Small intestine (tissue), 7 donors: Measurements from ENCODE around the gene GLG1. TPM values are rescaled to one million over a fixed set of nuclear protein-coding genes. Genes with fewer than 3 reads are reported as not detected.
A peak's percentile ranks its signal among the peaks of the same experiment; 100 is the strongest.

Source experiments
- DNase-seq, 2 donors: peaks; one replicate each; pipeline versions ENCODE4 v3.0.0 to v3.0.0-alpha.2; 2013
- FAIRE-seq: peaks from 2 replicates; lab custom pipeline; 2012; peaks lifted over from hg19 to GRCh38; lab: Jason Lieb, UNC
- H3K27ac ChIP-seq, 3 donors: one replicate each; pipeline ENCODE4 v1.5.1; 2013; ENCODE audit warnings: low read length in 2 of 3, mild to moderate bottlenecking in 2 of 3, control low read depth in 1 of 3, inconsistent platforms in 1 of 3, low read depth in 1 of 3, moderate library complexity in 1 of 3
- H3K27me3 ChIP-seq, 3 donors: one replicate each; pipeline ENCODE4 v1.6.1; 2013; ENCODE audit warnings: low read length in 3 of 3, inconsistent platforms in 1 of 3; ENCODE audit not compliant: control insufficient read depth in 3 of 3, insufficient read depth in 3 of 3
- H3K36me3 ChIP-seq, 3 donors: one replicate each; pipeline ENCODE4 v1.6.1; 2013; ENCODE audit warnings: low read length in 3 of 3, inconsistent platforms in 1 of 3, low read depth in 1 of 3, mild to moderate bottlenecking in 1 of 3, moderate library complexity in 1 of 3; ENCODE audit not compliant: control insufficient read depth in 3 of 3, insufficient read depth in 2 of 3
- H3K4me1 ChIP-seq, 3 donors: one replicate each; pipeline ENCODE4 v1.6.1; 2013; ENCODE audit warnings: low read length in 2 of 3, inconsistent platforms in 1 of 3, low read depth in 1 of 3, mild to moderate bottlenecking in 1 of 3, moderate library complexity in 1 of 3; ENCODE audit not compliant: control insufficient read depth in 3 of 3, insufficient read depth in 2 of 3
- H3K4me3 ChIP-seq, 3 donors: one replicate each; pipeline ENCODE4 v1.5.1; 2013; ENCODE audit warnings: low read length in 3 of 3, control low read depth in 1 of 3, inconsistent platforms in 1 of 3, low read depth in 1 of 3, mild to moderate bottlenecking in 1 of 3, moderate library complexity in 1 of 3
- H3K9me3 ChIP-seq, 2 donors: one replicate each; pipeline ENCODE4 v1.6.1; 2013; ENCODE audit warnings: low read depth in 1 of 2, low read length in 1 of 2; ENCODE audit not compliant: control insufficient read depth in 2 of 2, insufficient read depth in 1 of 2
- WGBS, 3 donors: extraction: QIAGEN DNeasy Blood & Tissue Kit; methylation state at CpG; one replicate each; pipeline ENCODE4 v1.1.7; 2013; 5-methylcytosine and 5-hydroxymethylcytosine counted together
- polyA plus RNA-seq, 4 donors: library from polyadenylated mRNA; stranded (reverse) in 3 of 4; unstranded in 1 of 4; fragments of 200-250 nt in 3 of 4; fragments of 120-200 nt in 1 of 4; gene quantifications; one replicate each; pipeline versions ENCODE4 v1.2.1 to v1.2.3, GENCODE V29; 2013
- donor health status: healthy with polysubstance abuse.
- donor health status: control.
- donor health status: control.
- donor health status: Bipolar disorder and iron deficiency.
- donor health status: healthy.

Gene GLG1
- polyA plus RNA-seq, 4 donors, result 12.2 to 102 (median 28.2) TPM

GRCh38 chr16:74605746-74606520, 981 bp downstream of the GLG1 start:
- H3K27ac ChIP-seq, result peak overlapping the region; percentile 94 to 97 (median 95)
- no peaks in the 10 kb centered on the region for H3K27me3 ChIP-seq
- H3K4me1 ChIP-seq, result peaks cover 2 to 14% (median 8%) of the 10 kb centered on the region in 3 donors
- 1 to 3% (median 3%) methylated on average over 15 to 17 of the region's 17 CpGs for WGBS, 3 donors
- peak overlapping the region; percentile 71 to 96 (median 85) for H3K4me3 ChIP-seq
- no peak for FAIRE-seq
- no peaks in the 10 kb centered on the region for H3K9me3 ChIP-seq
- peak in 1 of 2 donors; percentile 31 for DNase-seq
- H3K36me3 ChIP-seq, result no peaks in the 10 kb centered on the region

GRCh38 chr16:74605332-74605731, 1.6 kb downstream of the GLG1 start:
- Histone ChIP-seq H3K27ac (no peak overlapping the region), H3K27me3 (no peaks in the 10 kb centered on the region), H3K9me3 (no peaks in the 10 kb centered on the region), H3K4me1 (peaks cover 2 to 14% (median 8%) of the 10 kb centered on the region in 3 donors), H3K4me3 (peak overlapping the region in 2 of 3 donors; percentile 71 to 96), H3K36me3 (peaks cover 0 to 2% (median 0%) of the 10 kb centered on the region in 3 donors)
- DNase-seq (no peak), FAIRE-seq (no peak)
- 36 to 44% (median 42%) methylated on average over 6 of the region's 6 CpGs for WGBS, 3 donors

- FAIRE-seq, result no peak
- 46 to 56% (median 54%) methylated on average over 4 of the region's 4 CpGs for WGBS, 3 donors
- H3K4me1 ChIP-seq, result peaks cover 2 to 14% (median 8%) of the 10 kb centered on the region in 3 donors
These were observed 3.1 kb downstream of the GLG1 start for GRCh38 chr16:74603848-74604247.

DNA sequence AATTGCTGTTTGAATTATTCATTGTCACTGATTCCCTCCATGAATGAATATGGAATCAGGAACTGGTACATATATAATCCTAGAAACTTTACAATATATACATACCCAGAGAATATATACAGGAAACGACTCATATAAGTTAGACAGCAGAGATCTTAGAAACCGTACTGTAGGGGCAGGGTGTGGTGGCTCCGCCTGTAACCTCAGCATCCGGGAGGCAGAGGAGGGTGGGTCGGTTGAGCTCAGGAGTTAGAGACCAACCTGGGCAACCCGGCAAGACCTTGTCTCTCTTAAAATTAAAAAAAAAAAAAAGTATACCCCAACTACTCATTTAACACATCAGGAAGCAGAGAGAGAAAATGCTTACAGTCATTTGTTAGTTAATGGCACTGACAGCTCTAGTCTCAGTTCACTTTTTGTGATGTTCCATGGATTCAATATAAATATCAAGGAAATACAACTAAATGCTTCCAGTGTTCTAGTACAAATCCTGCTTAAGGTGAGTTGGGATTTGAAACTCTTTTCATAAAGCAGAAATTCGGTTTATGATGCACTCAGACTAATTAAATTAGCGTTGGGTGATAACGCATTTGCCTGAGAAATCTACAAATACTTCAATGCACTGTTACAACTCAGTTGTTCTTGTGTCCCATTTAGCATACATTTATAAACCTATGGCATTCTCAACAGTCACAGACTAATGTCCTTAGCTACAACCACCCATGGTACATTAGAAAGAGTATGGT, 5.6 kb downstream of the GLG1 start:
- no peaks in the 10 kb centered on the region for H3K9me3 ChIP-seq
- no peak overlapping the region for H3K4me3 ChIP-seq
- H3K36me3 ChIP-seq, result peaks cover 0 to 16% (median 0%) of the 10 kb centered on the region in 3 donors
- no peaks in the 10 kb centered on the region for H3K27me3 ChIP-seq
- peaks cover 0 to 14% (median 2%) of the 10 kb centered on the region in 3 donors for H3K4me1 ChIP-seq
- 24 to 33% (median 25%) methylated on average over 9 of the region's 9 CpGs for WGBS, 3 donors
- DNase-seq, result peak in 1 of 2 donors; percentile 48
- FAIRE-seq, result no peak
- no peak overlapping the region for H3K27ac ChIP-seq

More at GRCh38 chr16:74603848-74604247, 3.1 kb downstream of the GLG1 start:
- peak in 1 of 2 donors; percentile 61 for DNase-seq
- Histone ChIP-seq H3K27me3 (no peaks in the 10 kb centered on the region), H3K27ac (no peak overlapping the region), H3K36me3 (peaks cover 0 to 5% (median 0%) of the 10 kb centered on the region in 3 donors), H3K4me3 (no peak overlapping the region), H3K9me3 (no peaks in the 10 kb centered on the region)

GRCh38 chr16:74596586-74596985, 10.3 kb downstream of the GLG1 start:
- 94 to 98% (median 94%) methylated on average over 2 of the region's 2 CpGs for WGBS, 3 donors

GRCh38 chr16:74592847-74593246, 14.1 kb downstream of the GLG1 start:
- peaks cover 0 to 23% (median 0%) of the 10 kb centered on the region in 3 donors for H3K36me3 ChIP-seq
- H3K9me3 ChIP-seq, result no peaks in the 10 kb centered on the region
- H3K4me1 ChIP-seq, result no peaks in the 10 kb centered on the region
- H3K4me3 ChIP-seq, result no peak overlapping the region
- H3K27me3 ChIP-seq, result no peaks in the 10 kb centered on the region
- WGBS, 3 donors, result 93 to 96% (median 95%) methylated on average over 3 of the region's 3 CpGs
- DNase-seq (no peak), FAIRE-seq (no peak)
- H3K27ac ChIP-seq, result no peak overlapping the region

More at GRCh38 chr16:74596586-74596985, 10.3 kb downstream of the GLG1 start:
- no peak overlapping the region for H3K4me3 ChIP-seq
- FAIRE-seq (no peak), DNase-seq (no peak)
- no peaks in the 10 kb centered on the region for H3K4me1 ChIP-seq
- no peaks in the 10 kb centered on the region for H3K27me3 ChIP-seq
- H3K36me3 ChIP-seq, result peaks cover 0 to 20% (median 0%) of the 10 kb centered on the region in 3 donors
- H3K27ac ChIP-seq, result no peak overlapping the region
- no peaks in the 10 kb centered on the region for H3K9me3 ChIP-seq

- no peaks in the 10 kb centered on the region for H3K27me3 ChIP-seq
- H3K4me3 ChIP-seq, result no peak overlapping the region
- WGBS, 3 donors, result 81 to 89% (median 89%) methylated on average over 9 of the region's 9 CpGs
- no peaks in the 10 kb centered on the region for H3K9me3 ChIP-seq
- H3K4me1 ChIP-seq, result peaks cover 0 to 2% (median 0%) of the 10 kb centered on the region in 3 donors
- DNase-seq (no peak), FAIRE-seq (no peak)
- no peak overlapping the region for H3K27ac ChIP-seq
- H3K36me3 ChIP-seq, result peaks cover 0 to 19% (median 0%) of the 10 kb centered on the region in 3 donors
These were observed 14.9 kb downstream of the GLG1 start for GRCh38 chr16:74591876-74592650.

DNA sequence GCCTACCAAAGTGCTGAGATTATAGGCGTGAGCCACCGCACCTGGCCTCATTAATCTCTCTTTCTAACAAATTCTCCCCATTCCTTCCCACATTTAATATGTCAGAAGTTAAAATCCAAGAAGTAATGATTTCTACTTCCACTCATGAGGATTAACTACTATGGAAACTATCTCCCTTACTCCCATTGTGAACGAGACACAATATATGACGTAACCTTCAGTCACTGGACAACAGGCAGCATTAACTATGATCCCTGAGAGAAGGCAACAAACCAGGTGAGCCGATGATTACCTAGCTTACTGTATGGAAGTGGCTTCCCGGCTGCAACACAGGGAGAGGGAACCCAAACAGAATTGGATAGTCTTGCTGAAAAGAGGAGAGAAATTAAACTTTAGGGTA, 20.0 kb downstream of the GLG1 start:
- no peaks in the 10 kb centered on the region for H3K27me3 ChIP-seq
- WGBS, 3 donors, result 63 to 69% (median 68%) methylated on average over 6 of the region's 6 CpGs
- no peak overlapping the region for H3K4me3 ChIP-seq
- FAIRE-seq (no peak), DNase-seq (peak; percentile 23 to 39)
- H3K36me3 ChIP-seq, result peaks cover 0 to 17% (median 0%) of the 10 kb centered on the region in 3 donors
- H3K4me1 ChIP-seq, result peaks cover 3 to 6% (median 4%) of the 10 kb centered on the region in 3 donors
- peak overlapping the region in 1 of 3 donors; percentile 32 for H3K27ac ChIP-seq
- no peaks in the 10 kb centered on the region for H3K9me3 ChIP-seq
